HK-2 (cell line): ENCODE data around the gene ZMYM4.
A peak's percentile ranks its signal among the peaks of the same experiment; 100 is the strongest.
"Not testable (repeated sequence)": the region's sequence is repeated elsewhere in the genome, so short reads cannot be mapped to it uniquely, and the experiment has no call there.

Source experiments
- DNase-seq: peaks from one replicate; pipeline ENCODE4 v3.0.0-alpha.2; 2018; ENCODE audit not compliant: unreplicated experiment

ZMYM4 gene

GRCh38 chr1:35268282-35269200 is at the start of gene ZMYM4:
Gene ZMYM4, plus strand, starts transcription at chr1:35268709. Its CDS starts 338 bp downstream, at chr1:35269047.
- DNase-seq = peak; percentile 91

GRCh38 chr1:35220976-35221375 is 47.5 kb upstream of the ZMYM4 start:
- no peak for DNase-seq

GRCh38 chr1:35222322-35223083 is 46.0 kb upstream of the ZMYM4 start:
- no peak for DNase-seq

- DNase-seq = no peak
Observed at GRCh38 chr1:35223084-35223630, 45.4 kb upstream of the ZMYM4 start.

- DNase-seq = no peak
Observed at GRCh38 chr1:35226546-35226945, 42.0 kb upstream of the ZMYM4 start.

GRCh38 chr1:35229587-35230360 is 38.7 kb upstream of the ZMYM4 start:
- no peak for DNase-seq

GRCh38 chr1:35231287-35231686 is 37.2 kb upstream of the ZMYM4 start:
- no peak for DNase-seq

GRCh38 chr1:35236772-35237171 is 31.7 kb upstream of the ZMYM4 start:
- DNase-seq = not testable (repeated sequence)

GRCh38 chr1:35243691-35244090 is 24.8 kb upstream of the ZMYM4 start:
- DNase-seq = no peak

GRCh38 chr1:35247256-35247655 is 21.3 kb upstream of the ZMYM4 start:
- DNase-seq = no peak

GRCh38 chr1:35253941-35254340 is 14.6 kb upstream of the ZMYM4 start:
- no peak for DNase-seq

GRCh38 chr1:35255276-35255675 is 13.2 kb upstream of the ZMYM4 start:
- DNase-seq = no peak

GRCh38 chr1:35259561-35259960 is 8.9 kb upstream of the ZMYM4 start:
- DNase-seq = no peak

GRCh38 chr1:35261412-35262120 is 6.9 kb upstream of the ZMYM4 start:
- DNase-seq = no peak

- DNase-seq = no peak
Observed at GRCh38 chr1:35264035-35264434, 4.5 kb upstream of the ZMYM4 start.

GRCh38 chr1:35264871-35265270 is 3.6 kb upstream of the ZMYM4 start:
- DNase-seq = no peak

GRCh38 chr1:35266306-35266705 is 2.2 kb upstream of the ZMYM4 start:
- DNase-seq = no peak

GRCh38 chr1:35269201-35269988 is 886 bp downstream of the ZMYM4 start:
- no peak for DNase-seq

GRCh38 chr1:35269989-35270289 is 1.4 kb downstream of the ZMYM4 start:
- DNase-seq = no peak

- DNase-seq = no peak
Observed at GRCh38 chr1:35270836-35271235, 2.3 kb downstream of the ZMYM4 start.

- no peak for DNase-seq
Observed at GRCh38 chr1:35274197-35274596, 5.7 kb downstream of the ZMYM4 start.
